A549 (cell line): Measurements from ENCODE around the gene APRT. TPM values are rescaled to one million over a fixed set of nuclear protein-coding genes. Genes with fewer than 3 reads are reported as not detected.

Source experiments
- ATAC-seq, 2 experiments: fragments of 200-7000 bp in 1 of 2; fragments of >200 bp in 1 of 2; cut with Nextera tagmentation in 1 of 2; cut with Tn5 transposase in 1 of 2; 3 replicates each; pipeline versions ENCODE4 v1.8.0 to v1.9.1; 2018 to 2020; ENCODE audit warnings: mild to moderate bottlenecking in 1 of 2, moderate library complexity in 1 of 2
- CTCF ChIA-PET: fragments of 300-600 bp; sonication (Branson Sonifier 250); formaldehyde crosslinking; extraction: SDS; loops from one replicate; lab custom pipeline; 2021; ENCODE audit warnings: antibody characterized with exemption, inconsistent platforms; lab: Yijun Ruan, JAX
- POLR2A ChIA-PET: fragments of 350-600 bp; formaldehyde crosslinking; extraction: SDS; loops from one replicate; lab custom pipeline; 2021; ENCODE audit warnings: antibody characterized with exemption, inconsistent platforms; lab: Yijun Ruan, JAX
- DNase-seq, 2 experiments: peaks; one replicate each; pipeline versions ENCODE4 v3.0.0 to v3.0.0-alpha.2; 2011 to 2016; ENCODE audit warnings: low read depth in 1 of 2, low spot score in 1 of 2
- FAIRE-seq: peaks from 2 replicates; lab custom pipeline; 2011; peaks lifted over from hg19 to GRCh38; lab: Jason Lieb, UNC
- H3K27ac ChIP-seq, 2 experiments: fragments of >200 bp; sonication (Bioruptor Twin); formaldehyde crosslinking; 3 replicates each; pipeline ENCODE4 v1.5.1; 2016 to 2017
- H3K4me1 ChIP-seq: fragments of >200 bp; sonication (Bioruptor Twin); formaldehyde crosslinking; 3 replicates; pipeline ENCODE4 v1.6.1; 2016
- H3K4me2 ChIP-seq: fragments of >200 bp; sonication (Bioruptor Twin); formaldehyde crosslinking; 3 replicates; pipeline ENCODE4 v1.6.1; 2016
- H3K4me3 ChIP-seq: fragments of >200 bp; sonication (Bioruptor Twin); formaldehyde crosslinking; 3 replicates; pipeline ENCODE4 v1.5.1; 2016
- H3K9me3 ChIP-seq: fragments of >200 bp; sonication (Bioruptor Twin); formaldehyde crosslinking; 3 replicates; pipeline ENCODE4 v1.6.1; 2016
- ESRRA ChIP-seq: fragments of 150-350 bp; IDR thresholded peaks from 2 replicates; pipeline ENCODE4 v1.6.1; 2014; ENCODE audit warnings: mild to moderate bottlenecking, low read length, borderline replicate concordance
- FOSL2 ChIP-seq, 2 experiments: fragments of 450-650 bp in 1 of 2; fragments of >200 bp in 1 of 2; sonication (Bioruptor Twin) in 1 of 2; formaldehyde crosslinking; IDR thresholded peaks; 2 replicates each; pipeline versions ENCODE4 v1.5.0 to v1.6.1; 2016 to 2020; ENCODE audit warnings: mild to moderate bottlenecking in 1 of 2, moderate library complexity in 1 of 2
- FOXS1 ChIP-seq: fragments of 250-450 bp; sonication (Bioruptor Pico); IDR thresholded peaks from 2 replicates; pipeline ENCODE4 v1.5.0; 2020; ENCODE audit warnings: mild to moderate bottlenecking, moderate library complexity
- KDM1A ChIP-seq: fragments of 200-600 bp; sonication (generic); IDR thresholded peaks from 2 replicates; pipeline ENCODE4 v1.6.1; 2016; ENCODE audit warnings: low read depth, mild to moderate bottlenecking
- NPAS2 ChIP-seq: fragments of 250-450 bp; sonication (Bioruptor Pico); IDR thresholded peaks from 2 replicates; pipeline ENCODE4 v1.8.0; 2022; ENCODE audit warnings: mild to moderate bottlenecking, moderate library complexity, borderline replicate concordance
- NR3C1 ChIP-seq: fragments of >200 bp; sonication (Bioruptor Twin); formaldehyde crosslinking; IDR thresholded peaks from 3 replicates; pipeline ENCODE4 v1.6.1; 2017
- PHF8 ChIP-seq: fragments of 200-600 bp; sonication (generic); IDR thresholded peaks from 2 replicates; pipeline ENCODE4 v1.6.1; 2016; ENCODE audit warnings: low read depth, mild to moderate bottlenecking, antibody characterized with exemption, moderate library complexity, borderline replicate concordance
- RARB ChIP-seq: fragments of 250-450 bp; sonication (Bioruptor Pico); IDR thresholded peaks from 2 replicates; pipeline ENCODE4 v1.8.0; 2021; ENCODE audit warnings: mild to moderate bottlenecking, moderate library complexity
- RCOR1 ChIP-seq: fragments of 150-350 bp; IDR thresholded peaks from 2 replicates; pipeline ENCODE4 v1.6.1; 2014; ENCODE audit warnings: antibody characterized with exemption, low read length, low read depth
- SREBF2 ChIP-seq: fragments of 450-650 bp; IDR thresholded peaks from 2 replicates; pipeline ENCODE4 v1.6.1; 2014; ENCODE audit warnings: mild to moderate bottlenecking, moderate library complexity
- WGBS: methylation state at CpG from one replicate; pipeline ENCODE4 v1.1.6; 2017; ENCODE audit errors: missing lambda C conversion rate; 5-methylcytosine and 5-hydroxymethylcytosine counted together
- polyA plus RNA-seq, 4 experiments: library from polyadenylated mRNA; depleted of rRNA in 3 of 4; stranded (reverse); fragments of >200 nt; fragmentation: RNase III in 1 of 4; extraction: RNeasy Plus Mini Kit Qiagen cat#74134 plus additional on column Dnase treatment in 1 of 4; gene quantifications; 2 replicates in 3 of 4; 3 replicates in 1 of 4; pipeline ENCODE4 v1.2.3, GENCODE V29; 2011 to 2017
- TF ChIP-seq, protein P1 (sequence below): fragments of 250-450 bp; sonication (Bioruptor Pico); IDR thresholded peaks from 2 replicates; pipeline ENCODE4 v1.5.0; 2020; ENCODE audit warnings: low read depth, mild to moderate bottlenecking, moderate library complexity
- TF ChIP-seq, protein P2 (sequence below): fragments of 250-450 bp; sonication (Bioruptor Pico); IDR thresholded peaks from 2 replicates; pipeline ENCODE4 v1.5.0; 2021; ENCODE audit warnings: mild to moderate bottlenecking, moderate library complexity, borderline replicate concordance
- TF ChIP-seq, protein P3 (sequence below): fragments of 150-350 bp; IDR thresholded peaks from 2 replicates; pipeline ENCODE4 v1.6.1; 2014; ENCODE audit warnings: low read depth, mild to moderate bottlenecking, low read length
- TF ChIP-seq, protein P4 (sequence below): fragments of >200 bp; sonication (Bioruptor Twin); formaldehyde crosslinking; IDR thresholded peaks from 3 replicates; pipeline ENCODE4 v1.6.1; 2016
- TF ChIP-seq, protein P5 (sequence below): fragments of >200 bp; sonication (Bioruptor Twin); formaldehyde crosslinking; IDR thresholded peaks from 2 replicates; pipeline ENCODE4 v1.6.1; 2016
- TF ChIP-seq, protein P6 (sequence below): IDR thresholded peaks from 2 replicates; pipeline ENCODE4 v1.6.1; 2012

Gene APRT
- polyA plus RNA-seq, 2 of the 4 experiments (the other 2 are of a cell fraction) = 115 to 258 TPM

DNA sequence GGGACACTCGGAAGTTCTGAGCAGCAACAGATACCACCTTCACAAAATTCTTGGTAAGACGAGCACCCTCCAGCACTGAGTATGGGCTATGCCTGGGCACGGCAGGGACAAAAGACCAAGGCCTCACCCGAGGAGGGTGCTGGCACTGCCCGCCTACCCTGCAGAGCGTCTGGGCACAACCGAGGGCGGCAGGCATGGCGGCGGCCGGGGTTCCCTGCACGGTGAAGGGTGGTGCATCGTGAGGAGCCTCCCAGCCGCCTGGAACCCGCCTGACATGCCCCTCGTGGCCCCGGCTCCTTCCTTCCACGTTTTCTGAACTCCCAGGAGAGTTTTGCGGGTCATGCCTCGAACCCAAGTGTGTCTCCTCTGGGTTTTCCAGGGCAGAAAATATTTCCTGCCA lies 26.1 kb upstream of the APRT start:
- Histone ChIP-seq H3K27ac (no peak overlapping the region), H3K4me2 (no peak overlapping the region), H3K9me3 (no peaks in the 10 kb centered on the region), H3K4me3 (no peak overlapping the region), H3K4me1 (no peaks in the 10 kb centered on the region)
- CTCF ChIA-PET = interaction anchor here (2.3 kb wide), 1 partner anchor 20 kb away, joined by 8 read pairs; the partner anchor contains the start of genes GALNS and TRAPPC2L
- POLR2A ChIA-PET = no interaction called here
- FAIRE-seq (no peak), DNase-seq (no peak), ATAC-seq (no peak)
- no peak for TF ChIP-seq FOXS1 (CRISPR knock-in tag)
- TF ChIP-seq, protein P1, sequence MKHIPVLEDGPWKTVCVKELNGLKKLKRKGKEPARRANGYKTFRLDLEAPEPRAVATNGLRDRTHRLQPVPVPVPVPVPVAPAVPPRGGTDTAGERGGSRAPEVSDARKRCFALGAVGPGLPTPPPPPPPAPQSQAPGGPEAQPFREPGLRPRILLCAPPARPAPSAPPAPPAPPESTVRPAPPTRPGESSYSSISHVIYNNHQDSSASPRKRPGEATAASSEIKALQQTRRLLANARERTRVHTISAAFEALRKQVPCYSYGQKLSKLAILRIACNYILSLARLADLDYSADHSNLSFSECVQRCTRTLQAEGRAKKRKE (CRISPR knock-in tag) = no peak
- TF ChIP-seq, protein P2, sequence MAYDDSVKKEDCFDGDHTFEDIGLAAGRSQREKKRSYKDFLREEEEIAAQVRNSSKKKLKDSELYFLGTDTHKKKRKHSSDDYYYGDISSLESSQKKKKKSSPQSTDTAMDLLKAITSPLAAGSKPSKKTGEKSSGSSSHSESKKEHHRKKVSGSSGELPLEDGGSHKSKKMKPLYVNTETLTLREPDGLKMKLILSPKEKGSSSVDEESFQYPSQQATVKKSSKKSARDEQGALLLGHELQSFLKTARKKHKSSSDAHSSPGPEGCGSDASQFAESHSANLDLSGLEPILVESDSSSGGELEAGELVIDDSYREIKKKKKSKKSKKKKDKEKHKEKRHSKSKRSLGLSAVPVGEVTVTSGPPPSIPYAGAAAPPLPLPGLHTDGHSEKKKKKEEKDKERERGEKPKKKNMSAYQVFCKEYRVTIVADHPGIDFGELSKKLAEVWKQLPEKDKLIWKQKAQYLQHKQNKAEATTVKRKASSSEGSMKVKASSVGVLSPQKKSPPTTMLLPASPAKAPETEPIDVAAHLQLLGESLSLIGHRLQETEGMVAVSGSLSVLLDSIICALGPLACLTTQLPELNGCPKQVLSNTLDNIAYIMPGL (CRISPR knock-in tag) = no peak
- no peak for TF ChIP-seq NR3C1
- TF ChIP-seq, protein P3, sequence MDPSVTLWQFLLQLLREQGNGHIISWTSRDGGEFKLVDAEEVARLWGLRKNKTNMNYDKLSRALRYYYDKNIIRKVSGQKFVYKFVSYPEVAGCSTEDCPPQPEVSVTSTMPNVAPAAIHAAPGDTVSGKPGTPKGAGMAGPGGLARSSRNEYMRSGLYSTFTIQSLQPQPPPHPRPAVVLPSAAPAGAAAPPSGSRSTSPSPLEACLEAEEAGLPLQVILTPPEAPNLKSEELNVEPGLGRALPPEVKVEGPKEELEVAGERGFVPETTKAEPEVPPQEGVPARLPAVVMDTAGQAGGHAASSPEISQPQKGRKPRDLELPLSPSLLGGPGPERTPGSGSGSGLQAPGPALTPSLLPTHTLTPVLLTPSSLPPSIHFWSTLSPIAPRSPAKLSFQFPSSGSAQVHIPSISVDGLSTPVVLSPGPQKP = no peak
- TF ChIP-seq, protein P4, sequence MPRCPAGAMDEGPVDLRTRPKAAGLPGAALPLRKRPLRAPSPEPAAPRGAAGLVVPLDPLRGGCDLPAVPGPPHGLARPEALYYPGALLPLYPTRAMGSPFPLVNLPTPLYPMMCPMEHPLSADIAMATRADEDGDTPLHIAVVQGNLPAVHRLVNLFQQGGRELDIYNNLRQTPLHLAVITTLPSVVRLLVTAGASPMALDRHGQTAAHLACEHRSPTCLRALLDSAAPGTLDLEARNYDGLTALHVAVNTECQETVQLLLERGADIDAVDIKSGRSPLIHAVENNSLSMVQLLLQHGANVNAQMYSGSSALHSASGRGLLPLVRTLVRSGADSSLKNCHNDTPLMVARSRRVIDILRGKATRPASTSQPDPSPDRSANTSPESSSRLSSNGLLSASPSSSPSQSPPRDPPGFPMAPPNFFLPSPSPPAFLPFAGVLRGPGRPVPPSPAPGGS = no peak
- TF ChIP-seq, protein P5, sequence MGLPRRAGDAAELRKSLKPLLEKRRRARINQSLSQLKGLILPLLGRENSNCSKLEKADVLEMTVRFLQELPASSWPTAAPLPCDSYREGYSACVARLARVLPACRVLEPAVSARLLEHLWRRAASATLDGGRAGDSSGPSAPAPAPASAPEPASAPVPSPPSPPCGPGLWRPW = no peak
- 92% methylated on average over 19 of the region's 20 CpGs for WGBS

DNA sequence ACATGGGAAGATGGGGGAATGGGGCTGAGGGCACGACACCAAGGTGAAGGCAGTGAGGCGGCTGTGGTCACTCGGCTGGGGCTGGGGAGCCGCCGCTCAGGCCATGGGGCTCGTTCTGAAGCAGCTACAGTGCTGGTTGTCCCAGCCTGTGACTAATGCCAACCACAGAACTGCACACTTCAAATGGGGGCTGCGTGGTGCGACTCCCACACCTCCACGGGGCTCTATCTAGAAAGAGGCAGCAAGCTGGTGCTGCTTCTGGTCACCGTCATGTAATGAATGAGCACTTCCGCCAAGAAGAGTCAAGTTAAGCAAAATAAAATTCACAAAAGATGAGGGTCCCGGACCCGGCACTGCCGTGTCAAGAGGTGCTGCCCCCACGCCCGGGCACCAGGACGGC lies 25.1 kb upstream of the APRT start:
- 88% methylated on average over 17 of the region's 17 CpGs for WGBS
- no peak for ATAC-seq
- FAIRE-seq = no peak
- Histone ChIP-seq H3K4me3 (no peak overlapping the region), H3K4me2 (no peak overlapping the region), H3K9me3 (no peaks in the 10 kb centered on the region), H3K4me1 (no peaks in the 10 kb centered on the region), H3K27ac (no peak overlapping the region)
- ChIA-PET CTCF (interaction anchor here (0.6 kb wide), 1 partner anchor 52 kb away, joined by 3 read pairs; no protein-coding TSS in a partner anchor), POLR2A (no interaction called here)
- no peak for DNase-seq
- TF ChIP-seq, protein P3 = no peak
- TF ChIP-seq NPAS2 (CRISPR knock-in tag) = no peak
- TF ChIP-seq, protein P6, sequence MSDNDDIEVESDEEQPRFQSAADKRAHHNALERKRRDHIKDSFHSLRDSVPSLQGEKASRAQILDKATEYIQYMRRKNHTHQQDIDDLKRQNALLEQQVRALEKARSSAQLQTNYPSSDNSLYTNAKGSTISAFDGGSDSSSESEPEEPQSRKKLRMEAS = no peak
- no peak for TF ChIP-seq KDM1A
- no peak for TF ChIP-seq ESRRA
- no peak for TF ChIP-seq SREBF2
- no peak for TF ChIP-seq RARB (CRISPR knock-in tag)
- TF ChIP-seq PHF8 = no peak
- TF ChIP-seq RCOR1 = no peak
- no peak for TF ChIP-seq FOSL2 (IDR thresholded peaks at IDR 0.05)
- TF ChIP-seq FOSL2 (CRISPR knock-in tag; IDR thresholded peaks at IDR 0.05) = no peak
